Left lung (tissue), 10 donors: Measurements from ENCODE around the gene RBM41. TPM values are rescaled to one million over a fixed set of nuclear protein-coding genes. Genes with fewer than 3 reads are reported as not detected.

Experiments
- ATAC-seq: fragments of 200-7000 bp; cut with Tn5 transposase; one replicate; pipeline ENCODE4 v1.9.1; 2020; ENCODE audit warnings: moderate library complexity
- DNase-seq, 4 donors: peaks; one replicate each; pipeline ENCODE4 v3.0.0-alpha.2; 2013 to 2020
- H3K27ac ChIP-seq, 2 donors: fragments of 200-600 bp; sonication (generic) in 1 of 2; one replicate each; pipeline versions ENCODE4 v1.5.0 to v1.8.0; 2020 to 2021
- H3K27me3 ChIP-seq, 2 donors: fragments of 200-600 bp; sonication (generic) in 1 of 2; one replicate each; pipeline versions ENCODE4 v1.5.0 to v1.8.0; 2020 to 2021
- H3K36me3 ChIP-seq, 2 donors: fragments of 200-600 bp; sonication (generic) in 1 of 2; one replicate each; pipeline versions ENCODE4 v1.5.0 to v1.8.0; 2020 to 2021
- H3K4me1 ChIP-seq, 2 donors: fragments of 200-600 bp; one replicate each; pipeline ENCODE4 v1.8.0; 2021
- H3K4me3 ChIP-seq, 2 donors: fragments of 200-600 bp; sonication (generic) in 1 of 2; one replicate each; pipeline versions ENCODE4 v1.5.0 to v1.8.0; 2020 to 2021; ENCODE audit warnings: mild to moderate bottlenecking in 1 of 2
- H3K9me3 ChIP-seq, 2 donors: fragments of 200-600 bp; sonication (generic) in 1 of 2; one replicate each; pipeline versions ENCODE4 v1.5.0 to v1.8.0; 2020 to 2021
- CTCF ChIP-seq, 2 donors: fragments of 200-600 bp; sonication (generic) in 1 of 2; IDR thresholded peaks; one replicate each; pipeline versions ENCODE4 v1.5.0 to v1.8.0; 2021; ENCODE audit warnings: antibody characterized with exemption in 2 of 2
- intact Hi-C, 2 donors: fragments of 100-400 bp; cut with DNase I; formaldehyde crosslinking; loops; one replicate each; pipeline versions ENCODE4 v1.11.2 to v1.14.2; 2022
- polyA plus RNA-seq, 6 donors: library from polyadenylated mRNA; unstranded; fragments of 120-200 nt; gene quantifications; one replicate each; pipeline ENCODE4 v1.2.1, GENCODE V29; 2013; ENCODE audit not compliant: insufficient read length in 6 of 6
- total RNA-seq, 2 donors: library from RNA; stranded (reverse); fragmentation: NEBNext Ultra II Directional; extraction: Animal tissue kit (Norgen Biotek cat#: 25700); gene quantifications; one replicate each; pipeline ENCODE4 v1.2.1, GENCODE V29; 2021
- donor health status: DM: no; HTN: yes; CAD: no.
- donor health status: DM: no; HTN: no; CAD: no.

The RBM41 gene
- total and polyA plus RNA-seq, 8 donors: 11.8 to 32.2 (median 24.0) TPM

GRCh38 chrX:107123750-107124149 lies 5.1 kb upstream of the RBM41 start:
- no peak for ATAC-seq
- Histone ChIP-seq H3K27me3 (peaks cover 0 to 12% of the 10 kb centered on the region in 2 donors), H3K9me3 (no peaks in the 10 kb centered on the region), H3K36me3 (no peaks in the 10 kb centered on the region), H3K4me1 (no peaks in the 10 kb centered on the region), H3K4me3 (no peak overlapping the region), H3K27ac (no peak overlapping the region)
- no peak for TF ChIP-seq CTCF (IDR thresholded peaks at IDR 0.05)
- no peak for DNase-seq
- intact Hi-C loops: no loop called here

GRCh38 chrX:107119283-107119682 lies 661 bp upstream of the RBM41 start:
- Histone ChIP-seq H3K27ac (peak overlapping the region in 1 of 2 donors; percentile 58), H3K36me3 (peaks cover 0 to 13% of the 10 kb centered on the region in 2 donors), H3K4me3 (peak overlapping the region in 1 of 2 donors; percentile 57), H3K9me3 (no peaks in the 10 kb centered on the region), H3K4me1 (peaks cover 0 to 6% of the 10 kb centered on the region in 2 donors), H3K27me3 (peaks cover 0 to 9% of the 10 kb centered on the region in 2 donors)
- intact Hi-C loops: no loop called here
- no peak for ATAC-seq
- DNase-seq: no peak
- no peak for TF ChIP-seq CTCF (IDR thresholded peaks at IDR 0.05)

DNA sequence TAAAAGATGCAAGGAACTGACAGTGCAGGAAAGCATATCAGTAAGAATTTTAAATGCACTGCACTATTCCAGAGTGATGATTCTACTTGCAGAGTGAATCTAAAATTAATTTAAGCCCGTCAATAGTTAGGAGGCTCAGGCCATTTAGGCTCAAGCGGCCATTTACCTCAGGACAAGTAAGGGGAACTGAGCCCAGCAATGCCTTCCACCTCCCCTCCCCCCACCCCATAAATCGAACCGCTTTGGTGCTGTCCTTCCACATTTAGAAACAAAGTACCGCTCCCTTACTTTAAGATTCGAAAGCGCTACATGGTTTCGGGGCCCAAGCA lies 665 bp downstream of the RBM41 start:
- DNase-seq (peak in 2 of 4 donors; percentile 10 to 13), ATAC-seq (peak; percentile 20)
- peaks cover 0 to 26% of the 10 kb centered on the region in 2 donors for H3K36me3 ChIP-seq
- TF ChIP-seq CTCF (IDR thresholded peaks at IDR 0.05): no peak
- peak overlapping the region; percentile 51 to 57 for H3K4me3 ChIP-seq
- intact Hi-C loops: no loop called here
- peaks cover 0 to 5% of the 10 kb centered on the region in 2 donors for H3K27me3 ChIP-seq
- no peaks in the 10 kb centered on the region for H3K9me3 ChIP-seq
- peak overlapping the region; percentile 58 to 67 for H3K27ac ChIP-seq
- H3K4me1 ChIP-seq: peaks cover 0 to 6% of the 10 kb centered on the region in 2 donors

DNA sequence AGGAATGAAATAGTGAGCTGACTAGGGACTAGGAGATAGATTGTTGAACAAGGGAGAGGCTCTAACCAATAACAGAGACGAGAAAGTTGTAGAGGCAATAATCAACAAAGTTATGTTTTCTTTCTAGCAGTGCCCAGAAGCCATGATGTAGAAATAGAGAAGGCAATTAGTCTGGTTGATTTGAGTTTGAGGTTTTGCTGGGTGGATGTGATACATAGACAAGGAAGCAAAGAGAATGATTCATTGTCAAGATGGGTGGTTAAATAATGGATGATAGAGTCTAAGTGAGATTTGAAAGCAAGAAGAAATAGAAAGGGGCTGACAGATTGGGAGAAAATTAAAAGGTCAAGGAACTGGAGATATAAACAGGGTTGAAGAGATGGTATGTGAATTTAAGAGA lies 11.2 kb downstream of the RBM41 start:
- Histone ChIP-seq H3K4me3 (no peak overlapping the region), H3K27ac (no peak overlapping the region), H3K27me3 (no peaks in the 10 kb centered on the region), H3K36me3 (peaks cover 0 to 8% of the 10 kb centered on the region in 2 donors), H3K9me3 (no peaks in the 10 kb centered on the region), H3K4me1 (no peaks in the 10 kb centered on the region)
- TF ChIP-seq CTCF (IDR thresholded peaks at IDR 0.05): no peak
- no peak for ATAC-seq
- intact Hi-C loops: no loop called here
- no peak for DNase-seq

GRCh38 chrX:107102980-107103379 lies 15.6 kb downstream of the RBM41 start:
- DNase-seq (no peak), ATAC-seq (no peak)
- TF ChIP-seq CTCF (IDR thresholded peaks at IDR 0.05): no peak
- Histone ChIP-seq H3K9me3 (no peaks in the 10 kb centered on the region), H3K4me1 (no peaks in the 10 kb centered on the region), H3K4me3 (no peak overlapping the region), H3K27ac (no peak overlapping the region), H3K27me3 (no peaks in the 10 kb centered on the region), H3K36me3 (peaks cover 0 to 9% of the 10 kb centered on the region in 2 donors)
- intact Hi-C loops: no loop called here
